NK-92 (cell line): ENCODE results near the gene OPN1MW.
"Not testable (repeated sequence)": the region's sequence is repeated elsewhere in the genome, so short reads cannot be mapped to it uniquely, and the experiment has no call there.

ENCODE experiments used
- DNase-seq: peaks from one replicate; lab custom pipeline; 2025; ENCODE audit not compliant: unreplicated experiment; lab: John Stamatoyannopoulos, UW

Gene OPN1MW

DNA sequence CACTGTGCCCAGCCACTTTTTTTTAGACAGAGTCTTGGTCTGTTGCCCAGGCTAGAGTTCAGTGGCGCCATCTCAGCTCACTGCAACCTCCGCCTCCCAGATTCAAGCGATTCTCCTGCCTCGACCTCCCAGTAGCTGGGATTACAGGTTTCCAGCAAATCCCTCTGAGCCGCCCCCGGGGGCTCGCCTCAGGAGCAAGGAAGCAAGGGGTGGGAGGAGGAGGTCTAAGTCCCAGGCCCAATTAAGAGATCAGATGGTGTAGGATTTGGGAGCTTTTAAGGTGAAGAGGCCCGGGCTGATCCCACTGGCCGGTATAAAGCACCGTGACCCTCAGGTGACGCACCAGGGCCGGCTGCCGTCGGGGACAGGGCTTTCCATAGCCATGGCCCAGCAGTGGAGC is at the start of gene OPN1MW:
Gene OPN1MW (plus strand): TSS at position 301 of the 400 bp plus-strand sequence. CDS start 82 bp downstream, at position 383.
- DNase-seq: not testable (repeated sequence)

DNA sequence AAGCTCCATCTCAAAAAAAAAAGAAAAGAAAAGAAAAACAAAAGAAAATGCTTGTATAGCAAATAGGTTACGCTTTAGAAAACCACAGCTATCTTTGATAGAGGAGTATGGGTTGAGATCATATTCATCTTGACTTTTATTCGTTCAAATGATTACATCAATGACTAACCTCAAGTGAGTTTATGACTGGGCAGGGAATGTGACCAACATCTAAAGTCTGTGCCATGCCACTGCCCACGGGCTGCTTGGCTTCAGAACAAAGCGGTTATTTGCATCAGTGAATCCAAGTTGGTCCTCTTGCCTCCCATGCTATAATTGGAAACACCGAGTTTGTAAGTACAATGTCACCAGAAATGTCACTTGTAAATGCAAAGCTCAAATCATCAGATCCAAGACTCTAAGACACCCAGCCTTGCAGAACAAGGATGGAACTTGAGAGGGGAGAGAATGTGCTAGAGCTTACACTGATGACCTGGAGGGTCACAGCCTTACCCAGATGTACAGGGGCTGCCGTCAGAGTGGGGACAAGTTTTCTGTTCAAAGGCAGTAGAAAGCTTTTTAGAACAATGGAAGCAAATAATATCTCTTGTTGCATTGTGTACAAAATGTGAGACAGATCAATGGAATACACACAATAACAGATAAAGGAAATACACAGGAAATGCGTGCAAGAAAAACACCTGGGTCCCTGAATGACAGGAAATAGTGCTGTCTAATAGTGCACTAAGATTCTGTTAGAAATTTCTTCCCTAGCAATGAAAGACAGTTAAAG is 46.8 kb upstream of the OPN1MW start:
- no peak for DNase-seq

DNA sequence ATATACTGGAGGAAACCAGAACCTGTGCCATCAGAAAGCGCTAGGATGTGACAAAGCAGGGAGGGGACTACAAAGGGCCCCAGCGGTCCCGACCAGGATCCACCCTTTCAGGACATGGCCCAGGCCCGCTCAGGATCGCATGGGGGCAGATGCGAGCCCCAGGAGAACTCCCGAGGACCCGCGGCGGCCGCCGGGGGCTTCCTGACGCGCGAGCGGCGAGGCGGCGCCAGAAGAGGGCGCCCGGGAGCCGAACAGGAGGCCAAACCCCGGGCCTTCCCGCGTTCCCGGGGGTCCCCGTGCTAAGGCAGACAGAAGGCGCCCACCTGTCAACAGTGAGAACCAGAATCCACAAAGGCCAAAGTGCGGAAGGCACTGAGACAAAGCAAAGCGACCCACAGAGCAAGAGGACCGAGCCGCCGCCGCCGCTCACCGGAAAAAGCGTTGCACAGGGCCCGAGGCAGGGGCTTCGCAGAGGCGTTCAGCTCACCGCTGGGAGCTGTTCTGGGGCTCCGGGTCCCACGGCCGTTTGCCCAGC is 45.7 kb upstream of the OPN1MW start:
- DNase-seq: no peak

DNA sequence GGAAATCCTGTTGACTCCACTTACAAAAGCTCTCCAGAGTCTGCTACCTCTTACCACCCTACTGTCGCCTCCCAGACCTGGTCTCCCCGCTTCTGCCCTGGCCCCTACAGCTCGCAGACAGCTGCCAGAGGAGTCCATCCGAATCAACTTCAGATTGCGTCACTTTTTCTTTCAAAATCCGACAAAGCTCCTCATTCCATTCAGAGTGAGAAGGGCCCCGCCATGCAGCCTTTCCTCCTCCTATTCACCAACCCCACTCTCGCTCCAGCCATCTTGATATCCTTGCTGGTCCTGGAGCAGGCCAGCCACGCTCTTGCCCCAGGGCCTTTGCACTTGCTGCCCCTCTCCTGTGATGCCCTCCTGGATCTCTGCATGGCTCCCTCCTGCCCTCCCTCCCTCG is 43.5 kb upstream of the OPN1MW start:
- DNase-seq: no peak

DNA sequence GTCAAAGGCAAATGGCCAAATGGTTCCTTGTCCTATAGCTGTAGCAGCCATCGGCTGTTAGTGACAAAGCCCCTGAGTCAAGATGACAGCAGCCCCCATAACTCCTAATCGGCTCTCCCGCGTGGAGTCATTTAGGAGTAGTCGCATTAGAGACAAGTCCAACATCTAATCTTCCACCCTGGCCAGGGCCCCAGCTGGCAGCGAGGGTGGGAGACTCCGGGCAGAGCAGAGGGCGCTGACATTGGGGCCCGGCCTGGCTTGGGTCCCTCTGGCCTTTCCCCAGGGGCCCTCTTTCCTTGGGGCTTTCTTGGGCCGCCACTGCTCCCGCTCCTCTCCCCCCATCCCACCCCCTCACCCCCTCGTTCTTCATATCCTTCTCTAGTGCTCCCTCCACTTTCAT is 42.2 kb upstream of the OPN1MW start:
- no peak for DNase-seq

DNA sequence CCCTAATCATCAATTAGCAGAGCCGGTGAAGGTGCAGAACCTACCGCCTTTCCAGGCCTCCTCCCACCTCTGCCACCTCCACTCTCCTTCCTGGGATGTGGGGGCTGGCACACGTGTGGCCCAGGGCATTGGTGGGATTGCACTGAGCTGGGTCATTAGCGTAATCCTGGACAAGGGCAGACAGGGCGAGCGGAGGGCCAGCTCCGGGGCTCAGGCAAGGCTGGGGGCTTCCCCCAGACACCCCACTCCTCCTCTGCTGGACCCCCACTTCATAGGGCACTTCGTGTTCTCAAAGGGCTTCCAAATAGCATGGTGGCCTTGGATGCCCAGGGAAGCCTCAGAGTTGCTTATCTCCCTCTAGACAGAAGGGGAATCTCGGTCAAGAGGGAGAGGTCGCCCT is 41.7 kb upstream of the OPN1MW start:
- no peak for DNase-seq

DNA sequence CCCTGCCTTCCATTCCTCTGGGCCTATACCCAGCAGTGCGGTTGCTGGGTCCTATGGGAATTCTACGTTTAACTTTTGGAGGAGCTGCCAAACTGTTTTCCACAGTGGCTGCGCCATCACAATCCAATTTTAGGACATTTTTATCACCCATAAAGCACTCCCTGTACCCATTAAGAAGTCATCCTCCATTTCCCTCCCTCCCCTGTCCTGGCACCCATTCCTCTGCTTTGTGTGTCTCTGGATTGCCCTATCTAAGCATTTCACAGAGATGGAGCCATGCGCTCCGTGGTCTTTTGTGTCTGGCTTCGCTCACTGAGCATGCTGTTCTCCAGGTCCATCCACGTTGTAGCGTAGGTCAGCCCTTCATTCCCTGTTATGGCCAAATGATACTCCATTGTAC is 40.0 kb upstream of the OPN1MW start:
- DNase-seq: no peak

DNA sequence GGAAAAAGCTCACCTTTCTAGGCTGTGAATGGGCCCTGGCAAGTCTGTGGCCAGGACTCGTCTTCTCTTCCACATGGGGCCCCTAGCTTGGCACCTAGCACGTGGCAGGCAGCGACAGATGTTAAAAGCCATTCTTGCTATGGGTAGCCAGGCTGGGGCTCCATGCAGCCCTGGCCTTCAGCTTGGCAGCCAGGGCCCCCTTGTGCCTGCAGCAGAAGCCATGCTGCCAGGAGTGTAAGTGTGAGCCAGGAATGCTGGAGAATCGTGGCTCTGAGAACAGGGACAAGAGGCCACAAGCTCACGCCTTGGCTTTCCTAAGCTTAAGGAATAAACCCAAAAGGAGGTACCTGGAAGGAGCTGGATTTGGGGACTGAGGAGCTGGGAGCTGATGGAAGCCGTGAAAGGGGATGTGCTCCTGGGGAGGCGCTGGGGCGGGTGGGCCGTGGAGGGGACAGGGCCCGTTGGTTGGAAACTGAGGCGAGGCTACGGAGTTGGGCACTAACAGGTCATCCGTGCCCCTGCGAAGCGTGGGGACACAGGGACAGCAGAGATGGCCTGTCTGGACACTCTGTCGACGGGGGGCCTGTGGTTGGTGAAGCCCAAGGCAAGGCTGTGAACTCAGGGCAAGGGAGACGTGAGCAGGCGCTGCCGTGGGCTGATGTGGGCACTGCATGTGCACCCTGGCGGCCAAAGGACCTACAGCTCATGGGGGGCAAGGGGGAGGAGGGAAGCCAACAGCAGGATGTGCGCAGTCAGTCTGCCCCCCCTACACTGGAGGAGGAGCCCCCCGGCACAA is 39.2 kb upstream of the OPN1MW start:
- no peak for DNase-seq

DNA sequence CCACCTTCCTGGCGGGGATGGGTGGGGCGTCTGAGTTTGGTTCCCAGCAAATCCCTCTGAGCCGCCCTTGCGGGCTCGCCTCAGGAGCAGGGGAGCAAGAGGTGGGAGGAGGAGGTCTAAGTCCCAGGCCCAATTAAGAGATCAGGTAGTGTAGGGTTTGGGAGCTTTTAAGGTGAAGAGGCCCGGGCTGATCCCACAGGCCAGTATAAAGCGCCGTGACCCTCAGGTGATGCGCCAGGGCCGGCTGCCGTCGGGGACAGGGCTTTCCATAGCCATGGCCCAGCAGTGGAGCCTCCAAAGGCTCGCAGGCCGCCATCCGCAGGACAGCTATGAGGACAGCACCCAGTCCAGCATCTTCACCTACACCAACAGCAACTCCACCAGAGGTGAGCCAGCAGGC is 38.4 kb upstream of the OPN1MW start, which contains the start of gene OPN1LW:
Gene OPN1LW (plus strand): TSS at position 234 of the 400 bp plus-strand sequence. CDS start 41 bp downstream, at position 275.
- not testable (repeated sequence) for DNase-seq

DNA sequence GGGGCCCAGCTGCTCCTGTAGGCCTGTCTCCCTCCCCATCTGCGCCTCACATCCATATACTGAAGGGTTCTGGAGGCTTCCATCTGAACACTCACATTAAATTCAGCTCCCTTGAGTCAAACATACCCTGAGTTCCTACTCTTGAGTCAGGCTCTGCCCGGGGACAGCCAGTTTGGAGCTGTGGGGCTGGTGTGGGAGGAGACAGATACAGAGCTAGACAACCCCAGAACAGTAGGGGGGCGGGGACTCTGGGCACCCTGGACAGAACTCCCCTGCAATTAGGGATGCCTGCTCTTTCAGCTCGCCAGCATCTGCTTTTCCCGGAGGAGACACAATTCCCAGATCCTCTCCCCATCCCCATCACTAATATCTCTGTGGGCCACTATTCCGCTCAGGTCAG is 31.4 kb upstream of the OPN1MW start:
- not testable (repeated sequence) for DNase-seq

DNA sequence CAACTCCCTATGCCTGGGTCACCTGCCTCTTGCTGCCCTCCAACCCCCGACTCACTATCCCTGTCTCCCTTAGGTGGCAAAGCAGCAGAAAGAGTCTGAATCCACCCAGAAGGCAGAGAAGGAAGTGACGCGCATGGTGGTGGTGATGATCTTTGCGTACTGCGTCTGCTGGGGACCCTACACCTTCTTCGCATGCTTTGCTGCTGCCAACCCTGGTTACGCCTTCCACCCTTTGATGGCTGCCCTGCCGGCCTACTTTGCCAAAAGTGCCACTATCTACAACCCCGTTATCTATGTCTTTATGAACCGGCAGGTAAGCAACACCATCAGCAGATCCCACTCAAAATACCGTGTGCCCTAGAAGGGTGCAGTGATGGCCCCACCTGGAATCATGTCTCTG is 26.2 kb upstream of the OPN1MW start:
- not testable (repeated sequence) for DNase-seq

DNA sequence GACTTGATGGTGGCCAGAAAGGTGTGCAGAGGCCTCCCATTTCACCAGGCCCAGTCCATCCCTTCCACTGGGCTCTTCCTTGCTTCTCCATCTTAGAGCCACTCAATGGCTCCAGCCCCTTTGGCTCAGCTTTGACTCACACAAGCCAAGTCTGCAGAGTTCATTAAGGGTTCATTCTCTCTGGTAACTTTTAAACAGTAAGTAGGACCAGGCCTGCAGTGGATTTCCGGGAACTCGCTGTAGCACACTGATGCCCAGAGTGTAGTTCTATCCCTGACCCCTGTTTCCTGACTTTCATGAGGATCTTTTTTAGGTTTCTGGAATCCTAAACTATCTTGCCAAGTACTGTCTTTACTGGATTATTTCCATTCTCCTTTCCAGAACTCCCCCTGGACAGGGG is 25.2 kb upstream of the OPN1MW start:
- DNase-seq: not testable (repeated sequence)

DNA sequence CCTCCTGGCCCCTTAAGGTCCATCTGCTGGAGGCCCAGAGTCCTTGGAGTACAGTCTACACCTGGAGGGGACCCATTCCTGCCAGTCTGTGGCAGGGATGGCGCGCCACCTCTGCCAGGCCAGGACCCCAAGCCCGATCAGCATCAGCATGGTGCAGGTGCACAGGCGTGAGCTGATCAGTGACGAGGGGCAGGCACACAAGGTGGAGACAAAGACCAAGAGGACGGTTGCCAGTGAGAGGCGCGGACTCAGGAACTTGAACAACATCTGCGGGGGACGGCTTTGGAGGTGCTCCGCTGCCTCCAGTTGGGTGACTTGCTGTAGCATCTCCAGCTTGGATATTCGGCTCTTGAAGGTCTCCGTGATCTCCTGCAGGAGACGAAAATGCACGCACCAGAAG is 23.1 kb upstream of the OPN1MW start:
- not testable (repeated sequence) for DNase-seq

DNA sequence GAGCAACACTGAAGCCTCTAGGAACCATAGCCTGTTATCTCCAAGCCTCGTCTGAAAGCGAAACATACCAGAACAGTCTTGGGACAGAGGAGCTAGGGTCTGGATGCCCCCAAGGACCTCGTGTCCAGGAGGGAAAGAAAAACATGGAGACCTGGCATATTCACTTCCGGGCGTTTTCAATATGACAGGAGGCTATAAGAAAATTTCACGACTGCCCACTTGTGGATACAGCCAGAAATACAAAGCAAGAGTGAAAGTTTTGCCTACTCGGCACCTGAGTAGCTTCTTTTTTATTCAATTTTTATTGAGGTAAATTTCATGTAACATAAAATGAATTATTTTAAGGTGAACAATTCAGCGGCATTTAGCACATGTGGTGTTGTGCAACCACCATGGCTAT is 17.5 kb upstream of the OPN1MW start:
- DNase-seq: not testable (repeated sequence)

DNA sequence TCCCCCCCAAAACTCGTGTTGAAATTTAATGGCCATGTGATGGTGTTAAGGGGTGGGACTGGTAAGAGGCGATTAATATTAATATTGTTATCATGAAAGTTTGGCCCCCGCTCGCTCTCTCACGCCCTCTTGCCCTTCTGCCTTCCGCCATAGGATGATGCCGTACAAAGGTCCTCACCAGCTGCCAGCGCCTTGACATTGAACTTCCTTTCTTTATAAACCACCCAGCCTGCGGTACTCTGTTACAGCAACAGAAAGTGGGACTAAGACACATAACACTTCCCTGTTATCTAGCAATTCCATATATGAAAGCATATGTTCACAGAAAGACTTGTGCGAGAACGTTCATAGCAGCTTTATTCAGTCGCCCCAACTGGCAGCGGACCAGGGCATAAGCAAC is 14.0 kb upstream of the OPN1MW start:
- DNase-seq: not testable (repeated sequence)

DNA sequence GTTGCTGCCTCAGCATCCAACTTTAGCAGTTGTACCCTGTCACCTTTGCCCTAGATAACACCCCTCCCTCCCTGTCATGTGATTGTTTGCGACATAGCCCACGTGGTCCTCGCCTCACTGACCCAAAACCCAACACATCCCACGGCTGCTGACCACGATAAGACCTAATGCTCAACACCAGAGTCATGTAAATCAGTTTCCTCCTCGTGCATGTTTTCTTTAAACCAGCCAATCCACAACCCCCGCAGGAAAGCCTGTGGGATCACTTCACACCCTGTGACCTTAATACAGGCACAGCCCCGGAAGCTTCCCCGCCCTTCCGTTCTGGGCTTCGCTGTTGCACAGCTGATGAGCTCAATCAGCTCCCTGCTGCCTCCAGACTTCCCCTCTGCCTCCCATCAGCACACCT is 9.9 kb upstream of the OPN1MW start:
- DNase-seq: not testable (repeated sequence)

DNA sequence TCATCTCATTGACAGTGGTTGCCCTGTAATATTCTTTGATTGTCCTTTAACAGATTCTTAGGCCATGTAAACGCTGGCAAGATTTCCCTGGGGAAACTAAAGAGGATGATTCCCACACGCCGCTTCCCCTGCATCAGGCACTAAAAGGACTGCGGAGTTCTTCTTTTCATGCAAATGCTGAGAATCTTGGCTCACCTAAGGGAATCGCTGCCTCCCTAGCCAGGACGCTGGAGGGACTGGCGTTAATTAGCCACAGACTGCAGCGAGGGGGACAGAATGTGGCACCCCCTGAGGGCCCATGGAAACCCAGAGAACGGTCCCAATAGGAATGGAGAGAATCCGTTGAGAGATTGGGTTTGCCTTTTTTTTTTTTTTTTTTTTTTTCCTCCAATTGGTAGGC is 8.0 kb upstream of the OPN1MW start:
- not testable (repeated sequence) for DNase-seq

DNA sequence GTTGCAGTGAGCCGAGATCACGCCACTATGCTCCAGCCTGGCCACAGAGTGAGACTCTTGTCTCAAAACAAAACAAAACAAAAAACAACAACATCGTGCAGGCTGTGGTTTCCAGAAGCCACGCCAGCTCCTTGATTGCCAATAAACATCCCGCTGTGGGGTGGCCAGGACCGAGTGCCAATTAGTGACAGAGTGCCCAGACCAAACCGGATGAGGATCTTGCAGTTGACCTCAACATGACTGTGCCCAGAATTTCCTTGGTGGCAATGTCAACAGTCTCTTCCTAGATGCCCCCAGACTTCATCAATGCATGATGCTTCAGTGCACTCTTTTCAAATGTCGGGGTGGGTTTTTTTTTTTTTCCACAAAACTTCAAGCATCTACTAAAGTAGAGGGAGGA is 1.4 kb downstream of the OPN1MW start:
- not testable (repeated sequence) for DNase-seq

DNA sequence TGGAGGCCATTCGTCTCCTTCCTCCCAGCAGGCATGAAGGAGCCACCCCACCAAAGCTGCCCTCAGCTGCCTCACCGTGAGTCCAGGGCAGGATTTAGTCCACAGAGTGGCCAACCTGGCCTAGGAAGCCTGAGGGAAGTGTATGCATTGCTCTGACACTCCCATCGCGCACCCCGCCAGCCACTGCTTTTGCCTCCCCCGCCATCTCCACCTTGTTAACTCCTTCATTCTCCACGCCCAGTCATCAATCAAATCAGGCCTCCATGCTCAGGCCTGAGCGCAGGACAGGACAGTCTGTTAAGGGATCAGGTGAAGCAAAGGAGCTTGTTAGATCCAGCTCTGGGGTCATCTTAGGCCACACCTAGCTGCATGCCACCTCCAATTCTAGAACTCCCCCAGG is 10.4 kb downstream of the OPN1MW start:
- not testable (repeated sequence) for DNase-seq

DNA sequence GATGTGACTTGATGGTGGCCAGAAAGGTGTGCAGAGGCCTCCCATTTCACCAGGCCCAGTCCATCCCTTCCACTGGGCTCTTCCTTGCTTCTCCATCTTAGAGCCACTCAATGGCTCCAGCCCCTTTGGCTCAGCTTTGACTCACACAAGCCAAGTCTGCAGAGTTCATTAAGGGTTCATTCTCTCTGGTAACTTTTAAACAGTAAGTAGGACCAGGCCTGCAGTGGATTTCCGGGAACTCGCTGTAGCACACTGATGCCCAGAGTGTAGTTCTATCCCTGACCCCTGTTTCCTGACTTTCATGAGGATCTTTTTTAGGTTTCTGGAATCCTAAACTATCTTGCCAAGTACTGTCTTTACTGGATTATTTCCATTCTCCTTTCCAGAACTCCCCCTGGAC is 11.9 kb downstream of the OPN1MW start:
- DNase-seq: not testable (repeated sequence)

DNA sequence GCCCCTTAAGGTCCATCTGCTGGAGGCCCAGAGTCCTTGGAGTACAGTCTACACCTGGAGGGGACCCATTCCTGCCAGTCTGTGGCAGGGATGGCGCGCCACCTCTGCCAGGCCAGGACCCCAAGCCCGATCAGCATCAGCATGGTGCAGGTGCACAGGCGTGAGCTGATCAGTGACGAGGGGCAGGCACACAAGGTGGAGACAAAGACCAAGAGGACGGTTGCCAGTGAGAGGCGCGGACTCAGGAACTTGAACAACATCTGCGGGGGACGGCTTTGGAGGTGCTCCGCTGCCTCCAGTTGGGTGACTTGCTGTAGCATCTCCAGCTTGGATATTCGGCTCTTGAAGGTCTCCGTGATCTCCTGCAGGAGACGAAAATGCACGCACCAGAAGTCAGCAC is 14.1 kb downstream of the OPN1MW start:
- not testable (repeated sequence) for DNase-seq
